ENCODE data around the gene RFX2.

- TF ChIP-seq LEF1 (IDR thresholded peaks at IDR 0.05; ENCODE audit: borderline replicate concordance) = no peak
- no peak for TF ChIP-seq SP1 (IDR thresholded peaks at IDR 0.05)
- TF ChIP-seq PKNOX1 (IDR thresholded peaks at IDR 0.05) = no peak
- TF ChIP-seq ELF4 (IDR thresholded peaks at IDR 0.05) = no peak
- TF ChIP-seq TARDBP (IDR thresholded peaks at IDR 0.05) = no peak
- no peak for TF ChIP-seq ZNF384 (IDR thresholded peaks at IDR 0.05)
- TF ChIP-seq FOXA1 (IDR thresholded peaks at IDR 0.05) = no peak
- TF ChIP-seq CTBP1 (IDR thresholded peaks at IDR 0.05; ENCODE audit: borderline replicate concordance) = no peak
- TF ChIP-seq BHLHE40 (IDR thresholded peaks at IDR 0.05; ENCODE audit: borderline replicate concordance) = no peak
Observed at GRCh38 chr19:6041071-6041470, 69.2 kb downstream of the RFX2 start.
